ENCODE measurements around the gene FBXW11.

GRCh38 chr5:171840066-171840465 is 166.4 kb downstream of the FBXW11 start:
- TF ChIP-seq CTCF (conservative IDR thresholded peaks at IDR 0.05 in 1 of 2, IDR thresholded peaks at IDR 0.05 in 1 of 2; ENCODE audit: extremely low read depth in 1 of 2, insufficient read depth in 1 of 2, low read depth in 1 of 2, low read length in 2 of 2) (no peak), EZH2 (IDR thresholded peaks at IDR 0.05; ENCODE audit: borderline replicate concordance, low read length) (no peak)
